HG02970 (cell line): ENCODE measurements around the gene FNDC8.
"Not testable (repeated sequence)": the region's sequence is repeated elsewhere in the genome, so short reads cannot be mapped to it uniquely, and the experiment has no call there.

Source experiments
- ATAC-seq: cut with Tn5 transposase; IDR thresholded peaks from one replicate; pipeline ENCODE4 v1.9.1; 2021; ENCODE audit warnings: mild to moderate bottlenecking, moderate library complexity, moderate number of reproducible peaks; ENCODE audit not compliant: unreplicated experiment, low FRiP score

Gene FNDC8

DNA sequence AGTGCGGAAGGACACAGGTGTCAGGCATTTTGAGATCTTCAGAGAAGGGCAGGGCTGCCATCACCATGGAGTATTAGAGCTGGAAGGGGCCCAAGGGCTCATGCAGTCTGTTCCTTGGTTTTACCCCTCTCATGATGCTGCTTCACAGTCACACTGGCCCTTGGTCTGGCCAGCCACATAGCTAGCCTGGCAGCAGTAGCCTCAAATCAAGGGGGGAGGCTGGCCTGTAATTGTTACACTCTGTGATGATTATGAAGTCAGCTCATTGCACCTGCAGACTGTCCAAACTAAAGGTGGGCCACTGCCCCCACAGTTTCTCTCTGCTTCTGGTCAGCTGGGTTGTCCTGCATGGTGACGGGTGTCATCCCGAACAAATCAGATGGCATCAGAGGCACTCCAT is at the start of gene FNDC8:
Gene FNDC8 (plus strand): TSS at position 301 of the 400 bp plus-strand sequence. CDS start 79 bp downstream, at position 380.
- ATAC-seq: no peak

DNA sequence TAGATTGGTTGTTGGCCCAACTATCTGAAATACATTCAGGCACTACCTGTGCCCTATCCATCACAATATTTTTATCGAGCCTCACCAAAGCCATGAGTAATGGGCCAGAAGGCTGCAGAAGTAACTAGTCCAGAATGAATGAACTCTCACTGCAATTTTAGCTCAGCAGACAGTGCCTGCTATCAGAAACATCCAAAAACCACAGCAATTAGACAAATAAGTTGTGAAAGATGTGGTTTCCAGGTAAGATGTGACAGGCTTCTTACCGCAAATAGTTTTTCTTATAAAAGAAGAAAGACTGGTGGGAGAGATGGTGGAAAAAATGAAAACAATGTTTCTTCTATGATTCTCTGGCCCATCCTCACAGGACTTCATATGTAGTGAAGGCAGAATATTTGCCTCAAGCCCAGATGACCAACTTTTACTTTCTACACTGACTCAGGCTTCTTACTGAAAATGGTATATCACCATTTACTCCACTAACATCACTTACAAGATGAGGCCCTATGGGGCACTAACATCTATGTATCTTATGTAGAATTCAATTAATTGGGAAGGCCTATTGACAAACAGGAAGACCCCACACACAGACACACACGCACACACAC is 48.1 kb upstream of the FNDC8 start:
- ATAC-seq: no peak

DNA sequence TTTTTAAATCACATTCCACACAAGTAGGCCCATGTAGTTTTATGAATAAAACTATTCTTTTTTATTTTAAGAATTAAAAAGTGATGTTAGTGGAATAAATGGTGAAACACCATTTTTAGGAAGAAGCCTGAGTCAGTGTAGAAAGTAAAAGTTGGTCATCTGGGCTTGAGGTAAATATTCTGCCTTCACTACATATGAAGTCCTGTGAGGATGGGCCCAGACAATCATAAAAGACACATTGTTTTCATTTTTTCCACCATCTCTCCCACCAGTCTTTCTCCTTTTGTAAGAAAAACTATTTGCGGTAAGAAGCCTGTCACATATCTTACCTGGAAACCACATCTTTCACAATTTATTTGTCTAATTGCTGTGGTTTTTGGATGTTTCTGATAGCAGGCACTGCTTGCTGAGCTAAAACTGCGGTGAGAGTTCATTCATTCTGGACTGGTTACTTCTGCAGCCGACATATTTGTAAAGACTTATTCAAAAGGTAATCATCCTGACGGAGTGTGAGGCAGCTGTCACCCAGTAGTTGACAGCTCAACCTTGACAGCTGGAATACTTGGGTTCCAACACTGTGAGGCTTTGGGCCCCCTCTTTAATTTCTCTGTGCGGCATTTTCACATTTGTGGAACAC is 47.3 kb upstream of the FNDC8 start:
- no peak for ATAC-seq

DNA sequence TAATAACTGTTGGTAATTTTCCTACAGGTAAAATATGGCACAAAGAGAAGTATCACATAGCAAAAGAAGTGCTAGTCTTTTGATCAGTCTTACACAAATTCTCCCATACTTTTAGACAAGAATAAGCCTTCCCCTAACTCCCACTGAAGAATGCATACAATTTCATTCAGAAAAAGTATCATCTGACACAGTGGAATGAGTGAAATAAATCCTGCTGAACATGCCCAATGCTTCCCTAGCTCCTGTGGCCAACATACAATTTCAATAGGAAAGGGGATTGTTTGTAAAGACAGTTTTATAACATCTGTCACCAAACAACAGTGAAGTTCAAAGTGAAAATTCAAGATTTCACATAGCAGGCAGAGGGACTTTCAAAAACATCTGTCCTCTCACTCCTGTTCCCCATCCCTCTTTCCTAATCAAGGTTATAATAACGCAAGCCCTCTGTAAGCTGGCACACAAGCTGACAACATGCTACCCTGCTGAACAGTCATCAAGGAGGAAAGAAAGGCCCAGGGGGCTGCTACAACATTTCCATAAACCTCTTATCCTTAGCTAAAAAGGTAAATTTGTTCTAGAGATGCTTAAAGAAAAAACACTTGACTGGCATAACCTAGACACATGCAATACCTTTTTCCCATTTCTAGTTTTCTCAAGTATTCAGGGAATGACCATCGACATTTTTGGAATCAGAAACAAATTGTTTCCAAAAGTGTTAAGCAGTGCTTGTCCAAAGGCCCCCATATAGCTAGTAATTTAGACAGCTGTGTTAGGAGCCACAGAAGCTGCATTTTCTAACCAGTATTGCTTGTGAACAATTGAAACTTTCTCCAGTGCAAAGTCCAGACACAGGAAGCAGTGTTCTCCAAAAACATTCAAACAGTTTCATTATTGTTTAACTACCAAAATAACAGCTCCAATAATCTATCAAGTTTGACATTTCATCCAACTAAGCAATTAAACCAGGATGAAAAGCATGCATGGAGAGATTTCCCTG is 46.4 kb upstream of the FNDC8 start:
- no peak for ATAC-seq

DNA sequence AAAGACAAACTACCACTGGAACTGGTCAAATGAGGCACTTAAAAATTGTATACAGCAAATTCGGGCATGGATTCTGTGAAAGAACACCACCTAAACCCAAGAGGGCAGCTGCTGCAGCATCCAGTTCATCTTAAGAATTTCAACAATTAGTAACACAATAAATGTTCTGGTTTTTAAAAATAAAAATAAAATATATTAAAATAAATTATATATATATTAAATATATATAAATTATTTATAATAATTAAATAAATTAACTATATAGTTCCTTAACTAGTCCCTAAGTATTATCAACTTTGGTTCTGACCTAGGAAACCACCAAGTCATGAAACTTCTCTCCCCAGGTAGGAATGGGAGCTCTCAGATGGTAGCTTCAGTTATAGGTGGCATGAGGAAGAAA is 44.5 kb upstream of the FNDC8 start:
- no peak for ATAC-seq

DNA sequence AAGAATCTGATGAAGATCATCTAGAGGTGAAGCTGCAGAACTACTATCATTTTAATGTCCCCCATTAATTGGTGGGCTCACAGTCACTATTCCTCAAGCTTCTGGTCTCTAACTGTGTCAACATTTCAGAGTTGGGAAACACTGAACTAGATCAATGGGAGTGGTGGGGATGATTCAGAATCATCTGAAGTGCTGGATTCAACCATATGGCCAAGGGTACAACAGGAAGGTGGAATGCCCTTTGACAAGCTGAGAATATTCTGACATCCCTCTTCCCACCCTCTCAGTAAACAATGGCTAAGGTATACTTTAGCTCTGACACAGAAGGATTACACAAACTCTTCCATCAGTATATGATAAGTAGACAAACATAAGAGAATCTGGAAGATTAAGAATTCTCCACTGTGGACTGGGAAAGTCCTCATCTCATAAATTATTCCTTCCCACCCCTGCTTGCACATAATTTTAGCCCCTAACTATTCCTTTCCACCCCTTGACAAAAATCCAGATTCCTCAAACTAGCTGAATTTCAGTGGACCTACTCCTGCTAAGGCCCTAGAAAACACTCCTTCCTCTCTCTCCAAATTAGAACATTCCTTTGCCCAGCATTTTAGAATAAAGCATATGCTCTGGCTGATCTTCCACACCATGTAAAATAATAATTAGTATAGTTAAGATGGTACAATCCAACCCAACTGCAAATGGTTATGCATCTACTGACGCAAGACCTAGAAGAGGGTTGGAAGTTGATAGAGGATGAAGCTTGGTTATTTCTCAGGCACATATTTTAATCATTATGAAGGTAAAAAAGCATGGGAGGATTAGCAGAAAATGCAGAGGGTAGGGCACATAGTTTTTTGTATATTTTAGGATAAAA is 41.6 kb upstream of the FNDC8 start:
- ATAC-seq: no peak

DNA sequence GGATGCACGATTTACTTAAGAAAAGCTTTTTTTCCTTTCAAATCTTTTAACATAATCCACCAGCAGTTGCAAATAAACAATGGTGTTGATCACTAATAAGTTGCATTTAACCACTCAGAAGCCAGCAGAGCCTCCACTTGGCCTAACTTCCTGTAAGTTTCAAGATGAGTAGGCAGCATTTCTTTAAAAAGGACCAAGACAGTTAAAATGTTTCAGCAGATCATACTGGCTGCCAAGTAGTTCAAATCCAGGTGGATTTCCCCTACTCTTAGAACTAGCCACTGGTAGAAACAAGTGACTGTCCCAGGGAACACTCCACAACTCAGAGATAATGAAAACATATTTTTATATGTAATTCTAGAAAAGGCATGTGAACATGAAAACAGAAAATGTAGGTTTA is 40.9 kb upstream of the FNDC8 start:
- ATAC-seq: peak; percentile 49

DNA sequence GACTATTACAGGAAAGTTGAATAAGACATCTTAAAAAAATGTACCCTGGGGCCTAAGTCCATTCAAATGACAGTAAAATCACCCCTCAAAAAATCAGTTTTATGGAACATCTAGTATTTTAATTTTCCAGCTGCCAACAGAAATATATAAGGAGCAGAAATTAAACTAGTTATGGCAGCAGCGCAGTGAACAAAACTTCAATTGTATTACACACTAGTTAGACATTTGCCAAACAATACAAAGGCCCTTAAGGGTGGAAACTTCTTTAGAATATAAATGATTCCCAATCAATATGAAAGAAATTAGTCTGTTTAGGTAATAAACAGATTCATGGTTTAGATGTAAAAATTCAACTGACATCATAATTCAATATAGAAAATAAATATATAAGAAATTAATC is 39.8 kb upstream of the FNDC8 start:
- no peak for ATAC-seq

DNA sequence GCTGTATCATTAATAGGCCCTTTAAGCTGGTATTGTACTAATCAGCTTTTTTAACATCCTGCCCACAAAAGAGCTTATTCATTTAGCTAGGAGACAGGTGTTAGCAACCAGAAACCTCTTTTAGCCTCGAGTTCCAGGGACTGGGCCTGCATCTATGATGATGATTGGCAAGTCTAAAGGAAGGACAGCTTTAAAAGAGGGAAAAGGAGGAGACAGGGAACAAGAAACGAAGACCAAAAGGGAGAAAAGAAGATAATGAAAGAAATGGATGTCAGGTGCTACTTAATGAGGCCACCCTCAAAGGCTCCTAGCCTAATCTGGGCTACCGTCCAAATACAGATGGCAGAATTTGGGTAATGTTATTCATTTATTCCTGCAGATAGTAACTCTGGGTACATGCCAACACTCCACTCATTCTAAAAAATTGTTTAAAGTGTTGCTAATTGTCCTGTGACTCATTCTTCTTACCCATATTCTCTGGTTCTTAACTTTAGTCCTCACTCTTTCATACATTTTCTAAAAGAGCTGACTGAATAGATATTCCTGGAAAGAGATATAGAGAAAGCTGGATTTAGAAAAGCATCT is 39.2 kb upstream of the FNDC8 start:
- ATAC-seq: no peak

DNA sequence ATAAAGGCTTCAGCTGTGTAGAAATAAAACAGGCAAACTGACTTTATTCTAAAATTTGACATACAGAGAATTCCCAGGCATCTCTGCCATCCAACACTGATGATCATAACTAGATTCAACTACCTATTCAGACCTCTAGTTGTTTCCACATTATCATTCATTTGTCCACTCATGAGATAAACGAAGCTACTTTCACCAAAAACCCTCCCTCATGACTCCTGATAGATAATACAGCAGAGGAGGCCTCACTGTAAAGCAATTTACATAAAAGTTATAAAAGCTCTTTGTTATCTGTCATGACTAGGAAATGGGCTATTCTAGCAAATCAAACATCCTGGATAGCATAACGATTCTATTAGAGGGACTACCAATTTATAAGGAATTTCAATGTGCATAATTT is 38.3 kb upstream of the FNDC8 start:
- no peak for ATAC-seq

DNA sequence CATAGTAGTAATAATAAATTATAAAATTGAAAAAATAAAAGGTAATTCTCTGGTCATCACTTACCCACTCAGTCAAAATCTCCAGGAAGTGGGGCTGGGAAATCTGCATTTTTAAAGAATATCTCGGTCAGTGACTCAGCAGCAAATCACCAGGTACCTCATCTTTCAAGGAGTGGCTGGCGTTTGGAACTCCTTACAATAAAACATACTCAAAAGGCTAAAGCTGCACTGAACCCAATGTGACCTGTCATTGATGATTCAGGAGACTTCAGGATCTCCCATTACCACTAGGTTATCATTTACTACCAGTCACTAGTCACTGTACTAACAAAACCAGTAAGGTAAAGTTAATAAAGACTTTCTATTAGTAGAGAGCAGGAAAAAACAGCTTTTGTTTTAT is 36.4 kb upstream of the FNDC8 start:
- ATAC-seq: no peak

DNA sequence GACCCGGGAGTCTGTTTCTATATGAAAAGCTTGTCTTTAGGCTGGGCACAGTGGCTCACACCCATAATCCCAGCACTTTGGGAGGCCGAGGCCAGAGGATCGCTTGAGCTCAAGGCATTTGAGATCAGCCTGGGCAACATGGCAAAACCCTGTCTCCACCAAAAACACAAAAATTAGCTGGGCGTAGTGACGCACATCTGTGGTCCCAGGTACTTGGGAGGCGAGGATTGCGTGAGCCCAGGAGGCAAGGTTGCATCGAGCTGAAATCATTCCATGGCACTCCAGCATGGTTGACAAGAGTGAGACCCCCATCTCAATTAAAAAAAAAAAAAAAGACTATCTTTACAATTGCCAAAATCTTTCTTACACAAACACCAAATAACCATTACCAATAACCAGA is 35.3 kb upstream of the FNDC8 start:
- no peak for ATAC-seq

DNA sequence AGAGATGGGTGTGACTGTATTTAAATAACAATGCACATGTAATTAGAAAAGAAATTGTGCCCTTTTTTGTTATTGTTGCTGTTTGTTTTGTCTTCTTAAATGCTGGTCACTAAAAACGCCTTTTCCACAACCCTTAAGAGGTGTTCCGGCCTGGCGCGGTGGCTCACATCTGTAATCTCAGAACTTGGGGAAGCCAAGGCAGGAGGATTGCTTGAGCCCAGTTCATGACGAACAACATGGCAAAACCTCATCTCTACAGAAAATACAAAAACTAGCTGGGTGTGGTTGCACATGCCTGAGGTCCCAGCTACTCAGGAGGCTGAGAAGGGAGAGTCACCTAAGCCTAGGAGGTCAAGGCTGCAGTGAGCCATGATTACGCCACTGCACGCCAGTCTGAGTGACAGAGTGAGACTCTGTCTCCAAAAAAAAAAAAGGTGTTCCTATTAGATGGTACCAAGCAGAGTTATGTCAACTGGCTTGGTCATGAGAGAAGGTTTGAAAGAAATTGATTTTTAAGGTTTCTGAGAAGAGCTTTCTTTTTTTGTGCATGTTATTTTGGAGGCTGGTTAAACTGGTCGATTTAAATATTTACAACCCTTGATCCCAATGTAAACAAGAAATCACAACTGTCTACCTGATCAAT is 34.4 kb upstream of the FNDC8 start:
- ATAC-seq: no peak

DNA sequence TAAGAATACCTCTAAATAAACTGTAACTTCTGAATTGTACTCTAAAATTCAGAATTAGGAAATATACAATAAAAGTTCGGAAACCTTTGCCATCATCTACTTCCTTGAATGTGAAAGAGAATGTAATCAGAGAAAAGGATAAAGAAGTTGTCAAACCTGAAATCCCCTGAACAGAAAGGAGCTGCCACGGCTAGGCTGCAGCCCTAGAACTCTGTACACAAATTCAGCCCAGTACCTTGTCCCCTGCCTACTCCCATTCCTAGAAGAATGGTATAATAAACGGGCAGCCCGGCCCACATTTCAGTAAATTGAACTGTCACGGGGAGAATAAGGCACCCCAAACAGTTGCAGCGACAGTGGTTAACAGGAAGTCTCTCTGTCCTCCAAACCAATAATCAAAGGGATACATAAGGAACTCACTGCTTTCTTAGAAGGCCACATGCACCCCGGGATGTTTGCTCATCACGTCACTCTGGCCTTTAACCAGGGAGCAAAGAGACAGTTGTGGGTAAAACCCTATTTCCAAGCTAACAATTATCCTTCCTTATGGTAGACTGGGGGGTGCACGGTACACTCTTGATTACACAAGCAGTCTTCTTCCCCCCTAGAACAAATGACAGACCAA is 33.6 kb upstream of the FNDC8 start:
- no peak for ATAC-seq

DNA sequence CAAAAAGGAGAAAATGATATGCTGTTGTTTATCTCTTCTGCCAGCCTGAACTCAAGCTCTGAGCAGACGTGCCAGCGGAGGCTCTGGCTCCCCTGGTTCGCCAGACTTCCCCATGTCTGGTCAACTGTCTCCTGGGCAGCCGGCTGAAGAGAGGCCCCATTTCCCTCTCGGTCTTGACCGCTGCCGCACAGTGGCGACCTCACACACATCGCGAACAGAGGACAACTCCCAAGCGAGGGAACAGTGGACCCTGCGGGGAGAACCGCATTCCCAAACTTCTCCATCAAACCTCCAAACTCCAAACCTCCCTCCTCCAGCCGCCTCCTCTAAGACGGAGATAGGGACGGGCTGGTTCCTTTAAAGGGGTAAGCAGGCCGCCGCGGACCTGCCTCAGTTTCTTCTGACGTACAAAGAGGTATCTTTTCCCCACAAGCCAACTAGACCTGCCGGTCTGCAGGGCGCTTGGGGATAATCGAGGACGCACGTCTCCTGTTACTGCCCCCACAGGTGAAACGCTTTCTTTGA is 33.0 kb upstream of the FNDC8 start:
- ATAC-seq: peak; percentile 6

DNA sequence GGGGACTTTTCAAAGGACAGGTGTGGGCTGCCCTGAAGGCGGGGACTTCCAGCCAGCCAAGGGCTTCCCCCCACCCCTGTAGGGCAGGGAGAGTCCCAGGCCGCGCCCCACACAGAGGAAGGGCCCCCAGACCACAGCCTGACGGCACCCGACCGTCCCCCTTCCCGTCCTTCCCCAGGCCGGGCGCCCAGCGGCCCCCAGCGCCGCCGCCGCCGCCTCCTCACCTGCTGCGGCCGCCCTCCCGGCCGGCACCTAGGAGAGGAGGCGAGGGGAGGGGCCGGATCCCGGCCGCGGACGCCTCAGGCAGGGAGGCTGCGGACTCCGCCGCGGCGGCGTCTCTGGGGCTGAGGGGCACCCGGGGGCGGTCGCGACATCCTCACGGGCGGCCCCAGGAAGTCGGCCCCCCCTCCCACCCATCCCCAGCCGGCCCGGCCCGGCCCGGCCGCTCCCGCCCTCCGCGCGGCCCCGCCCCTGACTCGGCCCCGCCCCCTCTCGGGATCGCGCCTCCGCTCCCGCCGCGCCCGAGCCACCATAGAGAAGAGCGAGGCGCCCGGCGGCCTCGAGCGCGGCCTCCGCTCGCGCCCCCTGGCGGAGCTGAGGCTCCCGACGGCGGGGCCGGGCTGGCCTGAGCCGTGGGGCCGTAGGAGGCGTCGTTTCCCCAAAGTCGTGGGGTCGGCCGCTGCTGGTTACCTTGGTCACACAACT is 32.4 kb upstream of the FNDC8 start:
- ATAC-seq: peak; percentile 69

DNA sequence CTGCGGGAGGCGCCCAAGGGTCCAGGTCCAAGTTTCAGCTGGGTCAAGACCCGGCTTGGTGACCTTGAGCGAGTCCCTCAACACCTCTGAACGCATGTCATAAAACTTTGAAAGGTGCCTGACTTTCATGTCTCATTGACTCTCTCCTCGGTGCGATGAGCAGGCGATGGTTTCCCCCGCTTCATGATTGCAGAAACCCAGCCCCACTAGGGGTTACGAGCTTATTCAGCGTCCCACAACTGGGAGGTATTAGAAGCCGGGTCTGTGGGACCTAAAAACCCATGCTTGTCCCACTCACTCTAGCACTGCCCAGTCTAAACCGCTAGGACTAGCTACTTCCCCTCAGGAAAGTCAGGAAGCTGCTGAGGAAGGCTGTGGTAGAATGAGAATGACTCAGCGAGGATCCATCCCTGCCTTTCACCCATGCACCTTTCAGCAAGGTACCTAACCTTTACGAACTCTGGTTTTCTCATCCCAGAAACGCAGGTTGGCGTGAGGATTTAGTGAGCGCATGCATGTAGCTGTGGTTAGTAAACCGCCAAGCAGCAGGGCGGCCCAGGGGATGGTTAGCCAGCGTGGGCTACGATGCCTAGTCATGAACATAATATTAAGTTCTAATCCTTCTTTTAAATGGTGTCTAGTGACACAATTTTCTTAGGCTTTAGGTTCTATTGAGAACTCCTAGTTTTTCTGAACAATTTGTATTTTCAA is 31.7 kb upstream of the FNDC8 start:
- ATAC-seq: no peak

DNA sequence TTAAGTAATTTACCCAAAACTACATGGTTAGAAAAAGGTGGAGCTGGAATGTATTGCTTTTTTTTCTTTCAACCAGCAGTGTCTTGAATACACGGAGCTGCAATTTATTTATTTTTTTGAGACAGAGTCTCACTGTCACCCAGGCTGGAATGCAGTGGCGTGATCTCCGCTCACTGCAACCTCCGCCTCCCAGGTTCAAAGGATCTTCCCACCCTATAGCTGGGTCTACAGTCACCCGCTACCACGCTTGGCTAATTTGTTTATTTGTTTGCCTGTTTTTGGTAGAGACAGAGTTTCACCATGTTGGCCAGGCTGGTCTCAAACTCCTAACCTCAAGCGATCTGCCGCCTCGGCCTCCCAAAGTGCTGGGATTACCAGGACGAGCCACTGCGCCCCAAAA is 30.7 kb upstream of the FNDC8 start:
- not testable (repeated sequence) for ATAC-seq
